Activated gamma-delta T cell treated with anti-CD3 and anti-CD28 coated beads, Interleukin-2, amount 50 U/mL, for 16 hours (primary cell): Measurements from ENCODE around the gene ASTN2.

Experiments used
- DNase-seq: peaks from one replicate; pipeline ENCODE4 v3.0.0-alpha.2; 2020; ENCODE audit warnings: low read depth

Gene ASTN2

DNA sequence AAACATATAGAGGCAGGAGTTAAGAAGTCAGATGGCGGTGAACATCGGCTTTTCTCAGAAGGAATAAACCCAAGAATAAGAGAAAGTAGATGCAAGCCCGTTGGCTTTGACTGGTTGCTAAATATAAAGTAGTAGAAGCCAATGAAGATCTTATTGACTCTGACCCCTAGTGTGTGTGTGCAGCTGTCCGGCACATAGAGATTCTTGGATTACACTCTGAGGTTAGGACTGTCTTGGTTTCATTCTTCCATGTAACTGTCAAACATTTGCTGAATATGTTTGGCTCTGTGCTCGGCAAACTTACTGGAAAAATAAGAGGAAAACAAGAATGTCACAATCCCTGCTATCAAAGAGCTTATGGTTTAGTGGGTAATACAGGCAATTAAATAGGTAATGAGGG lies 54.9 kb downstream of the ASTN2 start:
- no peak for DNase-seq

DNA sequence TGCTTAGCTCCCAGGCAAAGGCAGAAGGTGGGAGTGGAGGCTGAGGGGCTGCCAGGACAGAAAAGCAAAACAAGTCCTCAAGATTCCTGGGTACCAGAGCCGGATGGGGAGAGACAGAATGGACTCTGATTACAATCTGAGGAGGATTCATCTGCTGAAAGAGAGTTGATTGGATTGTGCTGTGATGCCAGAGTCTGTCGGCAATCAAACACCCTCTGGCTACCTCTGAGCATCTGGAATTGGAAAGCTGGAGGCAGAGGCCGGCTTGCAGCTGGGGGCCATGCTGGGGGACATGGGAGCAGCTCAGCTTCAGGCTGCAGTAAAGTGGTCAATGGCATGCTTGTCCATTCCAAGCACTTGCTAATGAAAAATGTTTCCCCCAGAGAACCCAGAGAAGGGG lies 59.3 kb downstream of the ASTN2 start:
- no peak for DNase-seq

GRCh38 chr9:117354997-117355396 lies 59.9 kb downstream of the ASTN2 start:
- no peak for DNase-seq

GRCh38 chr9:117354244-117354847 lies 60.5 kb downstream of the ASTN2 start:
- DNase-seq = no peak

DNA sequence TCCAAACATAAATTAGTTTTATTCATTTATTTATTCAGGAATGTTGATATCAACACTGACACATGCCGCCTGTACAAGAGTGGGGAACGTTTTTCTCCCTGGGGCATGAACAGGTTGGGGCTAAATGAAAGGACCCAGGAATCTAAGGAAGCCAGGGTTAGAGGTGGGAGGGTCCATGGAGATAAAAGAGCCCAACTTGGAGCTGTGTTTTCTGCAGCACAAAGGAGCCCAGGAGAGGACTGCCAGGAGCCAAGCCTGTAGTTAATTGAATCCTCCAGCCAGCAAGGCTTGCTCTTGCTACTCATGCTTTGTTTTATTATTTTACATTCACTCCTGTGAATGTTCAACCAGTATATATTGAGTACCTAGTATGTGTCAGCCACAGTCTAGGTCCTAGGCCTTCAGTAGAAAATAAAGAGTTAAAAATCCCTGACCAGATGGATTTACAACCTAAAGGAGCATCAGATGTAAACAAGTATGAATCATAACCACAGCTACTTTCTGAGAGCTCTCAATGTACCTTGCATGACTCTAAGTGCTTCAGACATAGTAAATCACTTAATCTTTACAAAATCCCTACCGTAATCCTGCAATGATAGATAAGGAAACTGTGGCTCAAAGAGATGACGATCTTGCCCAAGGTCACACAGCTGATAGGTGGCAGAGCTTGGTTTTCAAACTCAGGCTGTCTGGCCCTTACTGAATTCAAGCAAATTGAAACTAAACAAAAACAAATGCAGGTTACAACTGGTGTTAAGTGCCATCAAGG lies 69.8 kb downstream of the ASTN2 start:
- no peak for DNase-seq

DNA sequence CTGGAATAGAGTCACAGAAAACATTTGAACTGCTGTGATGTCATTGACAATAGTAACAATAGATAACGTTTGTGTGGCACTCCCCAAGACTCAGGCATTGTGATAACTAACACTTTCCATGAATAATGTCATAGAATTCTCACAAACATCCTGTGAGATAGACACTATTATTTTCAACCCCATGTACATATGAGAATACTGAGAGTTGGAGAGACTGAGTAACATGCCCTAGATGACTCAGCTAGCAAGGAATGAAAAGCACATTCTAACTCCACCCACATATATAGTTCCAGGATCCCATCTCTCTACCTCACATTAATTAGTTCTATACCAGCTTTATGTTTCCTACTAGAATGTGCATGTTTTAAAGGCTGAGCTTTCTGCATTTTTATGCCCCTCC lies 71.4 kb downstream of the ASTN2 start:
- DNase-seq = no peak

GRCh38 chr9:117341151-117341550 lies 73.7 kb downstream of the ASTN2 start:
- no peak for DNase-seq

GRCh38 chr9:117340422-117340821 lies 74.4 kb downstream of the ASTN2 start:
- no peak for DNase-seq

- no peak for DNase-seq
These were observed 78.9 kb downstream of the ASTN2 start for GRCh38 chr9:117335837-117336433.

DNA sequence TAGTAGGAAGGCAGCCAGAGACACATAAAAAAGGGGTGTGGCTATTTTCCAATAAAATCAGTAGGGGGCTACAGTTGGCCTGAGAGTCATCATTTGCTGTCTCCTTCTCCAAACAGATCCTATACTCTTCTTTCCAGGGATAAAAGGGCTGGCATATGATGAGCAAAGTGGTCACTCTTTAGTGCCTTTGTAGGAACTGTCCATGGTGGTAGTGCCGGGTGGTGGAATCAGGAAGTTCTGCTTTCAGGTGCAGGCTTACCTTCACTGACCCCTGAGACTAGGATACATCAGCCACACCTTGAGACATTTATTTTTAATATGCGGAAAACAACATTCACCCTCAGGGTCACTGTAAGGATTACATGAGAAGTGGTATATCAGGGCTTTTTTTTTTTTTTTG lies 80.8 kb downstream of the ASTN2 start:
- no peak for DNase-seq

DNA sequence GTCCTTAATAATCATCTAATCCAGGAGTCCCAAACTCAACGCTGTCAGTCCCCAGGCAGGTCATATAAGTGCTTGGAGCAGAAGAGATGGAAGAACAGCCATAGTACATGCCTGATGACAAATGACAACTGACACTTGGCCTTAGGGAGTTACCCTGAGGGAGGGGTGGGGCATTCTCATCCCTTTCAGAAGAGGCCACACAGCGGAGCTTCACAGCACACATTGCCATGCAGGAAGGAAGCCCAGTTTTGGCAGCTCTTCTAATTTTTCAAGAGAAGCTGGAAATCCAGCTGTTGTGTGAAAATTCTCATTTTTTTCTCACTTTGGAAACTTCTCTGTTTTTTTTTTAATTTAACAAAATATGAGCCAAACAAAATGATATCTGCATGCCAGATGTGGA lies 89.0 kb downstream of the ASTN2 start:
- DNase-seq = no peak

- no peak for DNase-seq
These were observed 89.6 kb downstream of the ASTN2 start for GRCh38 chr9:117325110-117325731.

GRCh38 chr9:117323390-117323789 lies 91.5 kb downstream of the ASTN2 start:
- DNase-seq = no peak

- no peak for DNase-seq
These were observed 97.7 kb downstream of the ASTN2 start for GRCh38 chr9:117317192-117317591.

- DNase-seq = no peak
These were observed 99.6 kb downstream of the ASTN2 start for GRCh38 chr9:117315236-117315635.

- no peak for DNase-seq
These were observed 100.9 kb downstream of the ASTN2 start for GRCh38 chr9:117313989-117314388.

DNA sequence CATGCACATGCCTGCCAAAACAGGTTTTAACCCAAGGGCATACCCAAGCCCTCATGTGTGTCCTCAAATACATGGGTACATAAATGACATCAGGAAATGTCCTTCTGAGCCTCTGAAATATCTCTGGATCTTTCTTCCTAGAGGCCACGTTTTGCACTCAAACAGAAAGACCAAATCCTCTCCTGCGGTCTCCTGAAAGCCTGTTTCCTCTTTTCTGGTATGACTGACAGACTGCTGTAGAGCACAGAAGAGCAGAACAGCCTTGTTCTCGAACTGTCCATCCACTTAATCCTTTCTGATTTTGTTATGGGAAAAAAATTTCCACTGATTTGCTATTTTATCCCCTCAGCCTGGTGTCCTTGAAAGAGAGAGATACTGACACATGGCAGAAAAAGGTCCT lies 107.2 kb downstream of the ASTN2 start:
- DNase-seq = no peak

DNA sequence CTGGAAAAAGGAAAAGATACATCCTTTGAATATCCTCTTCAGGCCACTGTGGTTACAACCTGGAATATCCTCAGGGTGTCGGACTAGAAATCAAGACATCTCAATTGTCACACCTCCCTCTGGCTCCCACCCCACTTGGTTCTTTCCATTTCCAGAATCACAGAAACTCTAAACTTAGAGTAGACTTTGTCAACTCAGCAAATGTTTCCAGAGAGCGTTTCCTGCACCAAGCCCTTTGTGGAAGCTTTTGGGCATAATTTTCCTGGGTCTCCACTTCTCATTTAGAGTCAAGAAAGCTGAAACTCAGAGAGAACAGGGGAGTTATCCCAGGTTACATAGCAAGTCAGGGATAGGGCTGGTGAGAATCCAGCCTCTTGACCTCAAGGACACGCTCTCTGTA lies 108.8 kb downstream of the ASTN2 start:
- no peak for DNase-seq

DNA sequence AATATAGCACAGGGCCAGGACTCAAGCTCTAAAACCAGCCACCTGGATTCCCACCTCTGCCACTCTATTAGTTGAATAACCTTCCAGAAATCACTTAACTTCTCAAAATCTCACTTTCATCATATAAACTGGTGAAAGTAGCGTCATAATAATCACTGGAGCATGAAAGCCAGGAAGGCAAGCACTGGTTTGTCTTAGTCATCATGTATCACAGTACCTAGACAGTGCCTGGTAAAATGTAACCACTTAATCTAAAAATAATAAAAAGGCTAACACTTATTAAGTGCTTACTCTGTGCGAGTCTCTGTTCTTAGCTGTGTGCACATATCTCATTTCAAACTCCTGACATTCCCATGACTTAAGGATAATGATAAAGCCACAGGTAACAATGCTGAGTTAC lies 109.4 kb downstream of the ASTN2 start:
- no peak for DNase-seq

DNA sequence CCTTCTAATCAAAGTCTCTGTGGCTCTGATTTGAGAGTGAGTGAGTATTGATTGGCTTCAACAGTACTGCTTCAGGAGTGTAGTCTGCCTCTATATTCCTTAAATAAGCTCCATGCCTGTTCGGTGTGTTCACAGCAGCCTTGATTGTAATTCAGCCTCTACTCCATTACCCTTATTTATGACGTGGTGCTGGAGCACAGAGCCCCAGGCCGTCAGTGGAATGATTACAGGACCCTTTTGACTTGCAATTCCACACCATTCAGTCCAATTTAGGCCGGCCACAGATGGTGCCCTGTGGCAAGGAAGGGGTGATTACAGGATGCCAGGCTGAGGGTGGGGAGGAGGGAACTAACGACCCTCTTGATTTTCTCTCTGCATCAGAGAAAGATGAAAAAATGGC lies 110.3 kb downstream of the ASTN2 start:
- no peak for DNase-seq

- no peak for DNase-seq
These were observed 111.1 kb downstream of the ASTN2 start for GRCh38 chr9:117303643-117304230.

- no peak for DNase-seq
These were observed 112.4 kb downstream of the ASTN2 start for GRCh38 chr9:117302487-117302886.
